ENCODE measurements around the gene DEFB119. TPM values are rescaled to one million over a fixed set of nuclear protein-coding genes. Genes with fewer than 3 reads are reported as not detected.
"Not testable (repeated sequence)": the region's sequence is repeated elsewhere in the genome, so short reads cannot be mapped to it uniquely, and the experiment has no call there.

The DEFB119 gene
- total RNA-seq, 2 experiments from 2014 or later = not detected

GRCh38 chr20:31368301-31368700 lies 22.1 kb downstream of the DEFB119 start, which contains the start of gene DEFB118:
DEFB118 (plus strand) TSS chr20:31368601; CDS start chr20:31368651, 50 bp downstream.
- POLR2A ChIA-PET = no interaction called here
- Mint-ChIP-seq H3K36me3 (no peaks in the 10 kb centered on the region), H3K4me3 (no peak within 1 kb of the TSS), H3K27me3 (no peaks in the 10 kb centered on the region), H3K9me3 (peaks cover 2% of the 10 kb centered on the region), H3K4me1 (no peaks in the 10 kb centered on the region), H3K27ac (no peak within 1 kb of the TSS)
- no peak for ATAC-seq (ENCODE audit: low read depth)
- DNase-seq = no peak

- POLR2A ChIA-PET; H3K36me3 Mint-ChIP-seq; H3K27ac Mint-ChIP-seq; H3K4me1 Mint-ChIP-seq; DNase-seq; H3K9me3 Mint-ChIP-seq; H3K4me3 Mint-ChIP-seq; ATAC-seq (ENCODE audit: low read depth); H3K27me3 Mint-ChIP-seq: not testable (repeated sequence)
Measured at GRCh38 chr20:31364272-31364671, 26.1 kb downstream of the DEFB119 start.

- H3K27ac Mint-ChIP-seq = no peak overlapping the region
- DNase-seq = no peak
- H3K9me3 Mint-ChIP-seq = peaks cover 2% of the 10 kb centered on the region
- H3K27me3 Mint-ChIP-seq = no peaks in the 10 kb centered on the region
- no peak for ATAC-seq (ENCODE audit: low read depth)
- H3K4me3 Mint-ChIP-seq = no peak overlapping the region
- H3K36me3 Mint-ChIP-seq = no peaks in the 10 kb centered on the region
- POLR2A ChIA-PET = no interaction called here
- no peaks in the 10 kb centered on the region for H3K4me1 Mint-ChIP-seq
Measured at GRCh38 chr20:31363295-31363694, 27.1 kb downstream of the DEFB119 start.

- no peak for ATAC-seq (ENCODE audit: low read depth)
- Mint-ChIP-seq H3K4me1 (no peaks in the 10 kb centered on the region), H3K4me3 (no peak overlapping the region), H3K36me3 (no peaks in the 10 kb centered on the region), H3K27me3 (no peaks in the 10 kb centered on the region), H3K27ac (no peak overlapping the region), H3K9me3 (no peaks in the 10 kb centered on the region)
- no peak for DNase-seq
- POLR2A ChIA-PET = no interaction called here
Measured at GRCh38 chr20:31355981-31356380, 34.4 kb downstream of the DEFB119 start.

GRCh38 chr20:31341470-31341869 lies 48.9 kb downstream of the DEFB119 start:
- H3K4me1 Mint-ChIP-seq = no peaks in the 10 kb centered on the region
- H3K4me3 Mint-ChIP-seq = no peak overlapping the region
- no peaks in the 10 kb centered on the region for H3K36me3 Mint-ChIP-seq
- H3K9me3 Mint-ChIP-seq = peaks cover 3% of the 10 kb centered on the region
- no peak for DNase-seq
- no peak for ATAC-seq (ENCODE audit: low read depth)
- POLR2A ChIA-PET = no interaction called here
- no peak overlapping the region for H3K27ac Mint-ChIP-seq
- H3K27me3 Mint-ChIP-seq = no peaks in the 10 kb centered on the region

GRCh38 chr20:31330893-31331292 lies 59.5 kb downstream of the DEFB119 start:
- Mint-ChIP-seq H3K27me3 (peaks cover 2% of the 10 kb centered on the region), H3K4me1 (no peaks in the 10 kb centered on the region), H3K9me3 (peaks cover 1% of the 10 kb centered on the region), H3K4me3 (no peak overlapping the region), H3K27ac (no peak overlapping the region), H3K36me3 (no peaks in the 10 kb centered on the region)
- no peak for ATAC-seq (ENCODE audit: low read depth)
- DNase-seq = no peak
- POLR2A ChIA-PET = no interaction called here

Other genes with a start within 250 kb of the DEFB119 start
- not detected for gene DEFB115, start 132.9 kb downstream of the DEFB119 start, total RNA-seq
- gene DEFB116, start 82.0 kb downstream of the DEFB119 start, total RNA-seq = not detected
- gene DEFB118, start 22.0 kb downstream of the DEFB119 start, total RNA-seq = not detected
- gene DEFB121, start 15.6 kb upstream of the DEFB119 start, total RNA-seq = not detected
- gene DEFB123, start 50.0 kb upstream of the DEFB119 start, total RNA-seq = not detected
- gene DEFB124, start 84.5 kb upstream of the DEFB119 start, total RNA-seq = not detected
- not detected for gene REM1, start 84.7 kb upstream of the DEFB119 start, total RNA-seq
- gene HM13, start 123.9 kb upstream of the DEFB119 start, total RNA-seq = 100 to 1,000 TPM; 112 to 120 TPM
- 1 to 10 TPM in 1 of 2 experiments, under 1 TPM in 1; 0.72 to 1.2 TPM for gene ID1, start 214.7 kb upstream of the DEFB119 start, total RNA-seq
- gene COX4I2, start 247.3 kb upstream of the DEFB119 start, total RNA-seq = not detected

All from activated naive CD8-positive, alpha-beta T cell treated with anti-CD3 and anti-CD28 coated beads, Interleukin-2, amount 10 ng/mL, durations not matched to agents 7 days and 5 days (primary cell).